ENCODE data around the gene ABHD5.

Gene ABHD5

GRCh38 chr3:43718296-43718695 lies 27.6 kb downstream of the ABHD5 start:
- no peak for DNase-seq (ENCODE audit: low read depth in 2 of 2)

GRCh38 chr3:43723121-43723734 lies 32.5 kb downstream of the ABHD5 start:
- DNase-seq (ENCODE audit: low read depth in 2 of 2) = no peak

GRCh38 chr3:43726521-43726920 lies 35.8 kb downstream of the ABHD5 start:
- no peak for DNase-seq (ENCODE audit: low read depth in 2 of 2)

DNA sequence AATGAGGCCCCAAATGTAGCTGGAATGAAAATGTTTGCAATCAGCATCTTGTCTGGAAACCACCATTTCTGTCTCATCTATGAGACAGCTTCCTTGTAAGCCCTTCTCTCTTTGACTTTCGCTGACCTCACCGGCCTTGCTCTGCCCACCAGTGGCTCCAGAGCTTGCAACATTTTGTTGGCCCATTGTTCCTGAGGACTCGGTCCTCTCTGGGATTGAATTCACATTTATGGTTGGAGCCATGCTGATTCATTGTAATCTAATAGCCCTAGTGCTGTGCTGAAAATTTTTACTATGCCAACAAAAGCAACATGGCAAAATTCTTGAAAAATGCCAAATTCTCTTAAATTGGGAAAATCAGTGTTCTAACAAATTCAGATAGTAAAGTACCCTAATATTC lies 37.2 kb downstream of the ABHD5 start:
- DNase-seq (ENCODE audit: low read depth in 2 of 2) = no peak

DNA sequence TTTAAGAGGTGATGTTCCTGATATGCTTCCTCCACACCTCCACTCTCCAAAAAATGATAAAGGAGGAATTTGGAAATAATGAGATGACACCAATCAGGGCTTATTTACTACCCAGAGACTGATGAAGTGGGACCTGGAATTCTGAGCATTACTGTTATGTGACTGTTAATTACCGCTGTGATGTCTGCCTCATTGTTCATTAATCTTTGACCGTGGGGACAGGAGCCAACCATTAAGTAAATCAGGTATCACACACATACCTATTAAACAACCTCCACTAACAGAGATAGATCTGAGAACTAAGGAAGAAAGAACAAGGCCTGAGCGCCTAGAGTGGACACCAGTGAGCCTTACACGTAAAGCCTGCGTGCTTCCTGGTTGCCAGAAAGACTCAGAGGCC lies 37.7 kb downstream of the ABHD5 start:
- no peak for DNase-seq (ENCODE audit: low read depth in 2 of 2)

GRCh38 chr3:43728947-43729346 lies 38.2 kb downstream of the ABHD5 start:
- no peak for DNase-seq (ENCODE audit: low read depth in 2 of 2)

DNA sequence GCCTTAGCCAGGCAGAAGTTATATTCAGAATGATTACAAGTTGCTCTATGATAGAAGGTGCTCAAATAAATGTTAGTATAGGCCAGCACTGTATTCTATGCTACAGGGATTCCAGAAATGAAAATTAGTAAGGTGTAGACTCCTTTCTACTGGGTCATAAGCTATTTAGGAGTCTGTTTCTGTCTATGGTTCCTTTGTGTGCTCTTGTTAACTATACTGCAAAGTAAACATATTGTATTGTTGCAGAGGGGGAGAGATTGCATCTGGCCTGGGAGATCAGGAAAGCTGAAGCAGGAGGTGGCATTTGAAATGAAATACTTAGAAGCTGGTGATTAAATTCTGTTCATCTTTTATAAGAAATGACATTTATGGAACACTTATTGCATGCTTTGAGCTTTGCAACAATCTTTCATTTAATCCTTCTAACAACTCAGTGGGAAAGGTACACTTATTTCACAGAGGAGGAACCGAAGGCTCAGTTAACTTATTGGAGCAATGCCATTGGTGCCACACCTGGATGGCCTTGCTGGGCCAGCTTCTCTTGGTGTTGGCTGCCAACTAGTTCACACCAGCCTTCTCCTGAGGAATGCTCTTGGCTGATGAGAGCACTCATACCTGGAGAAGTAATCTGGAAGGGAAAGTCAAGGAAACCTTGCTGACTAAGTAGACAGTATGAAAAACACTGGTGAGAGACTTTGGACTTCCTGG lies 39.1 kb downstream of the ABHD5 start:
- DNase-seq (ENCODE audit: low read depth in 2 of 2) = no peak

- no peak for DNase-seq (ENCODE audit: low read depth in 2 of 2)
These were observed 42.1 kb downstream of the ABHD5 start for GRCh38 chr3:43732747-43733425.

DNA sequence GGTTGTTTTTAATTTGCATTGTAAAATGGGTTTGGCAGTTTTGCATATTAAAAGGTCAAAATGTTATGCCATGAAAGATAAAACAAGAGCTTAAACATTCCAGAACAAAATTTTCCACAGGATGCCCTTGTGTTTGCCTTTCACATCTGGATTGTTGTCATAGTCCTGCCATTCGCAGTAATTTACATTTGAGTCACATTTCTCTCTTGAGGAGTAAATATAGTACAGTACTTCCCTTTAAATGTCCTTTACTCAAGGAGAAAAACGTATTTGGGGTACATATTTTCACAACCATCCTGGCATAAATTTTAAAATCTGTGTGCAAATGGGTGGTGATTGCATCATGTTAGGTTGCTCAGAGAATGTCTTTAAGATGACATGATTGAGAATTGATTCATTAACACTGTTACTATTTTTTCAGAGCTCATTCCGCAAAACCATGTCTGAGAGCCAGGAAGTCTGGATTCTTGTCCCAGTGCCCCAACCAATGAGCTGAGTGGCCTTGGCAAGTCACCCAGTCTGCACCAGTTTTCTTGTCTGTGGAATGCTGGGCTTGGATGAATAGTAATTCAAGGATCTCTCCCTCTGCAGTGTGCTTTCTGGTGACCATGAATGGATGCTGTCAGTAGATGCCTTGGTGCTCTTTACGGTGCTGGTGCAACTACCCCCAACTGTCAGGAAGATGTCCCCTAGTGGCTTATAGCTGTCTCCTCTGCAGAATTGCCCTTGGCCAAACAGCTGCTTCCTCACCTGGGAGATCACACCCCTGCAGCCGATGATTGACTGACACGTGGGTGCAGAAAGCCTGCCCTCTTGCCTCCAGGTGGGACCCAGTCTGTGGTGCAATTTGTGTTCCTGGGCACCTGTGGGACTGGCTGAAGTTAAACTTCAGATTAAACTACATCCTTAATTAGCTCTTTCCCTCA lies 43.0 kb downstream of the ABHD5 start:
- no peak for DNase-seq (ENCODE audit: low read depth in 2 of 2)

- DNase-seq (ENCODE audit: low read depth in 2 of 2) = no peak
These were observed 43.9 kb downstream of the ABHD5 start for GRCh38 chr3:43734685-43735084.

DNA sequence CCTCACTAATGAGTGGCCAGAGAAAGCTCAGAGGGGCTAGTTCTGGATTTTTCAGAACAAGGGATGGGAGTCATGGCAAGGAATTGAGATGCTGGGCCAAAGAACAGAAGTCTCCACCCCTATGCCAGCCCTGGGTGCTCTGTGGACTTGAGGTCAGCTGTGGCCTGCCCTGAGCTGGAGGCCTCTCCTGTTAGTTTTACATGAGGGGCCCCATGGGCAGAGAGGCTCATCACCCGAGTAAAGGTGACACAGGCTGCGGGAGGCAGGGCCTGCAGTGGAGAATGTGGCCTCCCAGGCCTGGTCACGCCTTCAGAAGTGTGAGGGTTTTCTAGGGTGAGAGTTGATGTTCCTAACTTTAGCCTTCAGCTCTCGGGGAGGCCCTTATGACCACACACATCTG lies 44.9 kb downstream of the ABHD5 start:
- no peak for DNase-seq (ENCODE audit: low read depth in 2 of 2)

DNA sequence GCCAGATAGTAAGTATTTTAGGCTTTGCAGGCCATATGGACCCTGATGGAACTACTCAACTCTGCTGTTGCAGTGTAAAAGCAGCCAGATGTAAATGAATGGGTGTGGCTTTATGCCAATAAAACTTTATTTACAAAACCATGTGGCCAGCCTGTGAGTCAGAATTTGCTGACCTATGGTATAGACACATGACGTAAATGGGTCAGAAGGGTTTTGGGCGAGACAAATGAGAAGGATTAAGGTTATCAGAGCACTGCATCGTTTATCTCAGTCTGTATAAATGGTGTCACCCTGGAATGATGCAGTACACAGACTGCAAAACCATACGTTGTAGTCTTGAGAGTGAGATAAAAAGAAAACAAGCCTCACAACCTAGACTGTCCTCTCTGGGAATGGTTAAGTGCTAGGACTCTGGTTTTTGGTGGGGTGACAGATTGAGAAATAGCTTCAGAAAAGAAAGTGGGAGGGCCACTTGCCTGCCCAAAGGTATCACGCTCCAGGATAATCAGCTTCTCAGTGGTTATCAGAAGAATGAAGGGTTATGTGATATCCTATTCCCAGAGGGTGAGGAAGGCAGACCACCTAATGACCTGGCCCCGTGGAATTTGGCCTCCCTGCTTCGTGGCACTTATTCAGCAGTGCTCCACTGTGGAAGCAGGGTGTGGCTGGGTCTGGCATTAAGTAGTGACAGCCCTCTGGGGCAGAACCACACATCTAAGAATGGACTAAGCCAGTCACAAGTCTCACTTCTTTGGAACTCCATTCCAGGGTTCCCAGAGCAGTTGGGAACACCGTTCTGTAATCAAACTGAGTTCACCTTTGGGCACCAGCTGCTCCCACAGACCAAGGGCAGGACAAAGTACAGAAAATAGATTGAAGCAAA lies 46.1 kb downstream of the ABHD5 start:
- no peak for DNase-seq (ENCODE audit: low read depth in 2 of 2)

GRCh38 chr3:43738305-43738704 lies 47.6 kb downstream of the ABHD5 start:
- DNase-seq (ENCODE audit: low read depth in 2 of 2) = no peak

GRCh38 chr3:43742920-43743319 lies 52.2 kb downstream of the ABHD5 start:
- DNase-seq (ENCODE audit: low read depth in 2 of 2) = no peak

DNA sequence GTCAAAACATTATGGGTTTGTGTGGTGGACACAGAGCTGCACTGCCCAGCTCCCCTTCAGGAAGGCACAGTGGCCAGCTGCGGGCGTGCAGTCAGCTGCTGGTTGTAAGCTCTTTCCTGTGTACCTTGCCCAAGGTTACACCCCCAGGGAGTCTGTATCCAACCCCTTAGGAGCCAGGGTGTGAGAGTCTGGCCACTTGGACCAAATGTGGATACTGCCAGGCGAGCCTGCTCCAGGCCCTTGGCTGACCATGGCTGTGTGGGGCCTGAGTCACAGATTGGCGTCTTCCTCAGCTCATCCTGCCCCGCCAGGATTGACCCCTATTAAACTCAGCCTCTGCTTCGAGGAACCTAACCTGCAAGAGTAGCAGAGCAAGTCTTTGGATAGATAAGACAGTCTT lies 56.9 kb downstream of the ABHD5 start:
- DNase-seq (ENCODE audit: low read depth in 2 of 2) = no peak

DNA sequence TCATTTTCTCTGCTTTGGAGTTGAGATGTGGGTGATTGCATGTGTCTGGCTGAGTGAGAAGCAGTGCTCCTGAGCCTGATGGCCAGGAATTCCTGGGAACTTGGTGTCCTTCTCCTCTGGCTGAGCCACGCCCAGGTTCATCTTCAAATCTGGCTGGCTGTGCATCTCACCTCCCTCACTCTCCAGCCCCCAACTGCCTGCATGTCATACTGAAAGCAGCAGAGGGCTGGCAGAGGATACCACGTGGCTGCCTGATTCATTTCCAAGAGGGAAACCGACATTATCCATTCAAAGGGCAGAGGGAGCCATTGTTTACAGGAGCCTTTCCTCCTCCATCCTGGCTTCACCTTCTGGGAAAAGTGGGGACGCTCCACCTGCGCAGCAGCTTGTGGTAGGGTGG lies 57.4 kb downstream of the ABHD5 start:
- DNase-seq (ENCODE audit: low read depth in 2 of 2) = no peak

DNA sequence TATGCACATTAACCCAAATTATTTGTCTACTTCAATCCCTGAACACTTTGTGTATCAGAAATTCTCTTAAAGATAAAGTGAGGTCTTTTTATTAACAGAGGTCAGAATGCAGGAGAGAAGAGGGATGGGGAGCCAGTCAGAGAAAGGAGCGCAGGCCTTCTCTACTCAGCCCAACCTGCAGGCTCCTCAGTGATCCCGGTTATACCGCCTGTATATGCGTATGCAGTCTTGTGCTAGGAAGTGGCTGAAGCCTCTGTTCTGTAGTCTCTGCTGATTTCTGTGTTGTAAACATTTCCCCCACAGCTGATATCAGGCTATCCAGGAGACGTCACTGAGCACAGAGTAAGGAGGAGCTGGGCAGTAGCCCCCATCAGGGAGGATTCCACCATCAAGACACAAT lies 57.9 kb downstream of the ABHD5 start:
- DNase-seq (ENCODE audit: low read depth in 2 of 2) = no peak

GRCh38 chr3:43752905-43753304 lies 62.2 kb downstream of the ABHD5 start:
- DNase-seq (ENCODE audit: low read depth in 2 of 2) = no peak

DNA sequence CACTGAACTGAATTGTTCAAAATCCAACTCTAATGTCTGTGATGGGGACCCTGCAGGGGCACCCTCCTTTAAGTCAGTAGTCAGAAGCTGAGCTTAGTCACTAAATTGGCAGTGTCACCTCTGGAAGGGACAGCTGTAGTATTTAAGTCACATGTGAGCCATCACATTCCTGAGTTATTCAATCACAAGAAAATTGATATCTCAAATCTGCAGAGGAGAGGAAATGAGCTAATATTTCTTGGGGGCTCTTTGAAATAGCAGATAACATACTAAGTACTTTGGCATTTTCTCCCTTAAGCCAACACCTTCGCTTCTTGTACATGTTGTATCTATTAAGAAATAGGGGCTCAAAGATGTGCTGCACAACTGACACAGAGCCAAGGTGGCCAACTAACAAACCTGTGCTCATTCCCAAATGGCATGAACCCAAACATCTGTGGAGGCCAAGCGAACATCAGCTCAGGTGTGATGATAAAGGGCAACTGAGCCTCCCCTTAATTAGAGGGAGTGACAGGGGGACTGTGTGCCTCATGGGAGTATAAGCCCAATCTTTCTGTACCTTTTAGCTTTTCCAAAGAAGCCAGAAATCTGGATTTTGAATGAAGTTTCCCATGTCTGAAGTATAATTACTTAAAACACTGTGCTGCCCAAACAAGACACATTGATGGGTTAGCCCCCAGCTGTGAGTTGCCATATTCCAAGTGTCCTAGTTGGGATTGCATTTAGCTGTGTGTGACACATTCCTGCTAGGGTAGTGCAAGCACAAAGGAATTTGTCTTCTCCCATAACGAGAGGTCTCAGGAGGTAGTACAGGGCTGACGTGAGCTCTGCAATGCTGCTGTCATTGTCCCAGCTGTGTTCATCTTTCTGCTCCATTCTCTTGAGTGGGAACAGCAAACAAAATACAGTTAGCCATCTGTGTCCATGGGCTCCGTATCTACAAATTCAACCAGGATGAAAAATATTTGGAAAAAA lies 63.3 kb downstream of the ABHD5 start:
- DNase-seq (ENCODE audit: low read depth in 2 of 2) = no peak
